NCI-H2171 treated with DMSO at 0.1 percent for 48 hours (cell line): ENCODE data around the gene PACRG.
A peak's percentile ranks its signal among the peaks of the same experiment; 100 is the strongest.

Source experiments
- DNase-seq: peaks from one replicate; lab custom pipeline; 2025; lab: John Stamatoyannopoulos, UW

PACRG gene

DNA sequence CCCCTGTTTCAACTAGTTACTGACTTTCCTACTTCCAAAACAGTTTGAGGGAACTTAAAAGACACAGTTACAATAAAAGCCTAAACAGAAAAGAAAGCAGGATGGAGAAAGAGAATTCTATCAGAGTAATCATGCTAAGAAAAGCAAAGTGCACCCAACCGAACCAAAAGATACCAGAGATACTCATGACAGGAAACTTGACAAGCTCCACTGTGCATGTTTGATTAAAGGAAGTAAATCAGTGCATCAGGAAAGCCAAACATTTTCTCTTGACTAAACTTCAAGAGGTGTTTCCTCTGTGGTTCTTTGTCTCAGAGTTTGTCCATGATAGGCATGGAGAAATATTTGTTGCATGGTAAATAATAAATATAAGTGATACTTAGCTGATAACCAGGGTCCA lies 138.9 kb downstream of the PACRG start:
- DNase-seq = no peak

DNA sequence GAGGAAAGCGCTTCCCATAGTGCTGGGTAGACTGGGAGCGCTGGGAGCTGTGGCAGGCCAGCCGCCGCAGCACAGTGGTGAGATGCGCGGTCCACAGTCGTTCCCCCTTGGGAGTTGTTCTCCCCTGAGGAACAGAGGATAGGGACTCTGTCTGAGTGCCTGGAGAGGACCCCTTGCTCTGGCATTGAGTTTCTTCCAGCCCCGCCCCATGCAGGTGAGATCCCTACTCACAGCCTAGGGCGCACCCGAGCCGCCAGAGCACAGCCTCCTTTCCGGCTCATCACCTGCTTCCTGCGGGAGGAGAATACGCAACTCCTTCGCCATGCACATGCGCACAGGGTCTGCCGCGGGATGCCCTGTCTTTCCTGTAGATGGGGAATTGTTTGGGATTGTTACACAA lies 140.6 kb downstream of the PACRG start:
- no peak for DNase-seq

DNA sequence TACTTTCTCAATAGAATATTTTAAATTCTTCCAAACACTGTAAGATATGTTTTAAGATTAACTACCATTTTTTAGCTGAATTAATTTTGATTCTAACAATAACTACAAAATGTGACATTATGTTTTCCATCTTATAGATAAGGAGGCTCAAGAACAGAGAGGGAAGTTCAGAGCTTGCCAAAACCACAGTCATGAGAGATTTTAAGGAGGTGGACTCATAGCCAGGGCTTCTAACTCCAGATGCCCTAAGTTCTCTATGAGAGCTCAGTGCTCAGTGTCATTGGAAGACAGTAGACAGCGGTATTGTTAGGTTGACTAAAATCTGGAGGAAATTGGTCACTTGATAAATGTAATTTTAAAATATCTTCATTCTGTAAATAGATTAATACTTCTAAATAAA lies 144.2 kb downstream of the PACRG start:
- no peak for DNase-seq

DNA sequence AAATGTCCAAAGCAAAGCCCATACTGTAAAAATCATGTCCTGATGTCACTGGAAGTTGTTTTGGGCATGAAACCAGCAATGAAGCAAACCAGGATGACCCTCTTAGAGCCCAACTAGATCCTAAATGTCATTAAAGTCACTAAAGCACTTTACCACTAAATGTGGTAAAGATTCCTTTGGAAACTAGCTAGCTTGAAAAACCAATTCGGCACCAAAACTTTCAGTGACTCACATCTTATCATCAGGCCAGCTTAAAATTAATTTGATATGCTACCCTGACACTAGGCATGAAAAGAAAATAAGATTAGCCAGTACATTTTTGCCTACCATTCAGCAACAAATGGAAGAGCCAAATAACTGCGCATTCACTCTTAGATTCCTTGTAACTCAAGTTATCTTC lies 145.8 kb downstream of the PACRG start:
- DNase-seq = no peak

DNA sequence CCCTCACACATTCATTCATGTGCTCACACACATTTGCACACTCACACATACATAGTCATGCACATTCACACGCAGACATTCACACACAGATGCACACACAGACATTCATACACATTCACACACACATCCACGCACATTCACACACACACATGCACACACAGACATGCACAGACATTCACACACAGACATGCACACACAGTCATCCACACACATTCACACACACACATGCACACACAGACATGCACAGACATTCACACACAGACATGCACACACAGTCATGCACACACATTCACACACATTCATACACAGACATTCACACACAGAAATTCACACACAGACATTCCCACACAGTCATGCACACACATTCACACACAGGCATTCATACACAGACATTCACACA lies 147.3 kb downstream of the PACRG start:
- DNase-seq = no peak

DNA sequence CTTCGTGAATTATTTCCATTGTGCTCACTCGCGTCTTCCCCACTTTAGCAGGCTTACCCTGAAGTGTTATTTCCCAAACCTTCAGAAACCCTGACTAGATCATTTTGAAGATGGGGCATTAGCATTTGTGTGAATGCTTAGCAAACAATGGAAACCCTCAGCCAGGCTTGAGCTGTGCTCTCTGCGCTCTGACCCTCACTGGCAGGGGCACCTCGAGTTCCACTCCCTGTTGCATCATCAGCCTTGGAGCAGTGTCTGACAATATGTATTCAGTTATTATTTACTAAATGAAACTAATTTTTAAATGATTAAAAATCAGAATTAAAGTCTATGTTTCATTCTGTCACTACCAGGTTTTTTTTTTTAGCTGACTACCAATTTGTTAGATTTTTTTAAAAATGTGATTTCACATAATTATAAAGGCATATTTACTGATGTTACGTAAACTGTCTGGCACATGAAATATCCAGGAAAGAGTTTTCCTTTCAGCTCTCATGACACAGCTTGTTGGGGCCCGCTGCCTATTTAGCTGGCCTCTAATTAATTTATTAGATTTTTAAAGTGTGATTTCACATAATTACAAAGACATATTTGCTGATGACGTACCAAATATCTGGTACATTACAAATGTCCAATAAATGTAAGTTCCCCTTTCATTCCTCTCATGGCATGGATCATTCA lies 155.2 kb downstream of the PACRG start:
- no peak for DNase-seq

DNA sequence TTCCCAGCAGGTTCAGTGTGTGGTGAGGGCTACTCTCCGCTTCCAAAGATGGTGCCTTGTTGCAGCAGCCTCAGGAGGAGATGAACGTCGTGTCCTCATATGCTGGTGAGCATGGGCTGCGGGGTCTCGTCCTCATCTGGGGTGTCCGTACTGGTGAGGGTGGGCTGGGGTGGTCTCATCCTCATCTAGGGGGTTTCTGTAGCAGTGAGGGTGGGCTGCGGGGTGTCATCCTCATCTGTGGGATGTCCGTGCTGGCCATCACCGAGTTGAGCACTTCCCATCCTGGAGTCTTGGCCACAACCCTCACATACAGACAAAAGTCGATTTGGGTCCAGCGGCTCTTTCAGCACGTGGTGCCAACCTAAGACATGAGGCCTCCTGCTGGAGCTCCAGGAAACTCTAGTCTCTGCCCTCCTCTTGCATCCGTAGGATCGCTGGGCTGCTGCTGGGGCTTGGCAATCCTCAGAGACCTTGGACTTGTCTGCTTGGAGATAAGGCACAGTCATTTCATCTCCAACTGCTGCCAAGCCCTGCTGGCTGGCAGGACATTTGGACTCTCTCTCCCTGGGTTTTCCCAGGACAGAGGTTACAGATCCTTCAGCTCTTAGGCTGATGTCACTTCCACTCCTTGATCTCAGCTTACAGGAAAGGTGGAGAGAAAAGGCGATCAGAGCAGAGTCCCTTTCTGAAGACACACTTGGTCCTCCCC lies 160.4 kb downstream of the PACRG start:
- no peak for DNase-seq

DNA sequence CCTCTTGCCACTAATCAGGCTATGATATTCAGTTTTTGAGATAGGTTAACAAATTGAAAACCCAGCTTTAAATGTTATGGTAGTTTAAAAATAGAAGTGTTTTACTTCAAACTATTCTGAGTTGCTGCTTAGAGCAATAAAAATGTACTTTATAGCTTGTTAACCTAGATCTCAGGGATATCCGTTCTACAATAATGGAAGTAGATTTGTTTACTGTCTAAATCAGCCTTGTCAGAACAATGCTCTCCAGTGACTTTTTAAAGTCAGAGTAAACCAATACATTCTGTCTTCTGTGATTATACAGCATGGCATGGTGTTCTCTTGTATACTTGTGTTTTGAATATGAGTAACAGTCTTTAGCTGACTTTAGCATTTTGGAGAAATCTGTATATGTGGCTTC lies 161.5 kb downstream of the PACRG start:
- DNase-seq = no peak

DNA sequence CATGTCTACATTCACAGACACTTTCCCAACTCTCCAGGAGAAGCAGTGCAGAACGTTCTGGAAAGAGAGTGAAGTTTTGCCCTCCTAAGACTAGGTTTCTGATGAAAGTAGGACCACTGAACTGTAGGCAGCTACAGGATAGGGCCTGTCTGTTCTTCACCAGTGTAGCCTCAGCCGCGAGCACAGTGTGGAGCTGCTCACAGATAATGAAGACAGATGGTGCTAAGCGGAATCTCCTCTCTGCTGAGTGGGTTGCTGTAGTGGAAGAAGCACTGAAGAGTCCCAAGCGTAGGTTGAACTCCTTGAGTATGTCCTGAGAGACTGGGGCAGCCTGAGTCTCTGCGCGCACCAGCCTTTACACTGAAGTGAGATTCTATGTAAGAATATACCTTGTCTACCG lies 170.2 kb downstream of the PACRG start:
- no peak for DNase-seq

DNA sequence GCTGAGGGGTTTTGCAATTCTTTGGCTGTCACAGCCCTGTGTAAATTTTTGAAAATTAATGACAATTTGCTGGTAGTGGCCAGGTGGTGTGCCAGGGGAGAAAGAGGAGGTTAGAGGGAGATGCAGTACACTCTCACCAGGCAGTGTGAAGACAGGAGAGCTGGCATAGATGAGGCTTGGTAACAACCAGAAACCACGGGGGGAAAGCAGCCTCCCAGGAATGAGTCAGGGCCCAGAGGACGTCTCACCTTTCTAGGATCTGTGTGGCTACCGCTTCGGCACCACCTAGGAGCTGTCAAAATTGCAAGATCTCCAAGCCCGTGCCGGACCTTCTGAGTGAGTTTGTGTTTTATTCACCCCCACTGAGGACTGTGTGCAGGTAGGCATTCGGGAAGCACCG lies 171.4 kb downstream of the PACRG start:
- DNase-seq = peak; percentile 41

DNA sequence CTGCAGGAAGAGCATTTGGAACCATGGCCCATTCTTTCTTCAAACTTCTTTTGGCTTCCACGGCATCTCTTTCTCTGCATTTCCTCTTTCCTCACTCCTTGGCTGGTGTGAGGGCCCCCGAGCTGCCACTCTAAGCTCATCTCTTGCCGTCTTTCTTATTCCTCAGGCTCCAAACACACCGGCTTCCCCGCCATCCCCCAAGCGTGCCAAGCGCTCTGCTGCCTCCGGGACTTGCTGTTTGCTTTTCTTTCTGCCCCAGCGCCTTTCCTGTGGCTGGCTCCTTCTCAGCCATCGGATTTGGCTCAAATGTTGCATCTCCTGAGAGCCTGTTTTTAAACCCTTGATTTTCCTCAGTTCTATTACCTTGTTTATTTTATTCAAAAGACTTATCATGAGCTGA lies 172.7 kb downstream of the PACRG start:
- DNase-seq = no peak

DNA sequence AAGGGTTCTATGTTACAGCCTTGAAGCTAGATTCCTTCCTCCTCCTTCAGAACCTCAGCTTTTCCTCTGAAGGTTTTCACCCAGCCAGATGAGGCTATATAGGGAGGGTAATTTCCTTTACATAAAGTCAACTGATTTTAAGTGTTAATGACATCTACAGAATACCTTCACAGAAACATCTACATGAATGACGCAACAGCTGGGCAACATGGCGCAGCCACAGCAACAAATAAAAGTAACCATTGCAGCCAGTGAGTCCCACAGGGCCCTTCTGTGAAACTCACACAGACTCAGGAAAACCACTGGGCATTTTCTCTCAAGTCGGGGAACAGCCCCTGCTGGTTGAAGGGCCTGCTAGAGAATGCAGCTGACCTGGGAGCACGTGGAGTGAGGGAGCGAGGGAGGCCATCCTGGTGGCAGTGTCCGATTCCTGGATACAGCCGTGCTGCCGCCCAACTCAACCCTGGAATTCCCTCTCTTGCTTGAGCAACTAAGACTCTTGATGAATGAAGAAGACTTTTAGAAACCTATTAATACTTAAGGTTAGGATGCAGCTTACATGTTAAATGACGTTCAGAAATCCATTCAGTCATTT lies 176.4 kb downstream of the PACRG start:
- no peak for DNase-seq

DNA sequence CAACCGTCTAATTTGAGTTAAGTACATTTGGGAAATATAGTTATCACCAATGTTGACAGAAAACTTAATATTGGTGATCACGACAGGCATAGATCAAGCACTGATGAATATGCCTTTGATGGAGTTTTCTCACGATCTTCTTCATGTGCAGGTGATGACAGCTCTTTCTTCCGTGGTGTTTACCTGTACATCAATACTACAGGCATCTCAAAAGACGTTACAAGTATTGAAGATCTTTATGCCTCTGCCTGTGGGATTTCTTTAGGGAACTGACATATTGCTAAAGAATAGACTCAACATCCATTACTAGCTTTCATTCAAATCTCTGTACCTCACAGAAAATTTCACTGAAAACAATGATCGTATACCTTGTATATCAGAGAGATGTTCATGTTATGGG lies 178.7 kb downstream of the PACRG start:
- no peak for DNase-seq

DNA sequence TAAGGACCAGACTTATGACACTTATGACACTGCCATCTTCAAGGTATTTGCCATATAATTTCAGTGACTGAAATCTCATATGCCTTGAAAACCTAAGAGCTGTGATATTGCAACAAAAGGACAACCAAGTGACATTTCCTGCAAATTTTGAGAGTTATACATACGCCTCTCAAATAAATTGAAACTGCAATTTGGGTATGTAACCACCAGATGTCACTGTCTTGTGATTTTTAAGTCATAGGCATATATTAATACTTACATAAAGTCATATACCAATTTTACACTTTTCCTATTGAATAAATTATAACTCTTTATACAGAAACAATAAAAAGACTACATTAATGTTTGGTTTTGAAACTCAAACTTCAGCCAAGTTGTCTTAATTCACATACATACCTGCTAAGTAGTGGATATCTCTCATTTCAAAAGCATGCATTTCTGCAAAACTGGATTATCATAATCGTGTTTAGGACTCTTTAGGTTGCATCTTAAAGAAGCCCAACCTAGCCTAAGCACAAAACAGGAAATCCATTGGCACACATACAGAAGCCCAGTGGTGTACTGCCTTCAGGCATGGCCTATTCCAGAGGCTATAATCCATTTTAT lies 180.2 kb downstream of the PACRG start:
- no peak for DNase-seq

DNA sequence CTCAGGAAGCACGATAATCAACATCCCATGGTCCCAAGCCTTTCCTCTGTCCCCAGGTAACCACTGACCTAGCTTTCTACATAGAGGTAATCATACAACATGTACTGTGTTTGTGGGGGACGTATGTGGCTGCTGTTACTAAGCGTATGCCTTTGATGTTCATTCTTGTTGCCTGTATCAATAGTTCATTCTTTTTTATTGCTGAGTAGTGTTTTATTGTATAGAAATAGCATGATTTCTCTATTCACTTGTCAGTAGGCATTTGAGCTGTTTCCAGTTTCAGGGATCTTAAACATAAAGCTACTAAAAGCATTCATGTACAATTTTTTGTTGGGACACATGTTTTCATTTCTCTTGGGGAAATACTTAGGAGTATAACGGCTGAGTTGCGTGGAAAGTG lies 185.4 kb downstream of the PACRG start:
- DNase-seq = no peak

DNA sequence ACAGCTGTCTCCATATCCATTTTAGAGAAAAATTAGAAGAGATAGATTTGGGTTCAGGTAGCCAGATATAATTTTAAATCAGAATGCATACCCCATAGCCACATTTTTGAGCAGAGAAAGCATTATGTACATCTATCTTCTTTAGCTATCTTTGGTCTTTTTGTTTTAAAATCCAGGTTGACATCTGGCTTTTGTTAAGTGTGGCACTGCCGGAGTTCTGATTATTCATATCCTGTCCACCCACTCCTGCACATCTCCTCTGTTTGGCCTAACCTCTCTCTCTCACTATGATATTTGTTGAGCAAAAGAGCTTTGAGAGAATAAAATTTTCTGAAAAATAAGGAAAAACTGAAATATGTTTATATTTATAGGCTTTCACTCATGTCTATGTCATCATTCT lies 189.7 kb downstream of the PACRG start:
- no peak for DNase-seq

DNA sequence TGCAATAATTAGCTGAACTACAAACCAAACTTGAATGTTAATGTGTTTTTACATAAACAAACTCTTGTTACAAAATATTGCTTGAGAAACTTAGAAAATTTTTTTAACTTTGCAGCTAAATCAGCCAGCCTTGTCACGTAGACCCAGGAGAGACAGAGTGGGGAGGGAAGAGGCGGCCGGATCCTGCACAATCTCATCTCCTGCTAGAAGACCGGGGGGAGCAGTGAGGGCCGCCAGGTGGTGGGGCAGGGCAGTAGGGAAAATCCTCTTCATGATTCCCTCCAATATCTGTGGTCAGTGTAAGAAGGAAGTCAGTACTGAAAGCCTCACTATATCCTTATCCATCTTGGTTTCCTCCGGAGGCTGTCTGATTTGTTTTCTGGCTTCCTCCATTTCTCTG lies 193.3 kb downstream of the PACRG start:
- DNase-seq = no peak

DNA sequence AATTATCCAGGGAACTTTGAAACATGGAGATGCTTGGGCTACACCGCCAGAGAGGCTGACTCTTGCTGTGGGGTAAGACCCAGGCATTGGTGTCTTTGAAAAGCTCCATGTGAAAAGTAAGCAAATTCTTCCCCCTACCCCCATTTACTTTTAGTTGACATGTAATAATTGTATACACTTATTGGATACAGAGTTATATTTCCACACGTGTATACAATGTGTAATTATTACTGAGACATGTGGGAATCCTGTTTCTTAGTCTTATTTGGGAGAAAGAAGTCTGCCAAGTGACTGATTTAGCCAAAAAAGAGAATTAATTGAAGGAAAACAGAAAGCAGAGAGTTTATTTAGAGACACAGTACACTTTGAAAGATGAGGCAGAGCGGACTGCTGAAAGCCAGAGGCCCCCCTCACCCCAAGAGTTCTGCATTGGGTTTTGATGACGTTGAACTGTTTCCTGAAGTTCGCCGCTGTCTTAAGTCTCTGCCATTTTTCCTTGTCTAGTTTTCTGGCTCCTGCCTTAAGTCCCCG lies 193.8 kb downstream of the PACRG start:
- no peak for DNase-seq

DNA sequence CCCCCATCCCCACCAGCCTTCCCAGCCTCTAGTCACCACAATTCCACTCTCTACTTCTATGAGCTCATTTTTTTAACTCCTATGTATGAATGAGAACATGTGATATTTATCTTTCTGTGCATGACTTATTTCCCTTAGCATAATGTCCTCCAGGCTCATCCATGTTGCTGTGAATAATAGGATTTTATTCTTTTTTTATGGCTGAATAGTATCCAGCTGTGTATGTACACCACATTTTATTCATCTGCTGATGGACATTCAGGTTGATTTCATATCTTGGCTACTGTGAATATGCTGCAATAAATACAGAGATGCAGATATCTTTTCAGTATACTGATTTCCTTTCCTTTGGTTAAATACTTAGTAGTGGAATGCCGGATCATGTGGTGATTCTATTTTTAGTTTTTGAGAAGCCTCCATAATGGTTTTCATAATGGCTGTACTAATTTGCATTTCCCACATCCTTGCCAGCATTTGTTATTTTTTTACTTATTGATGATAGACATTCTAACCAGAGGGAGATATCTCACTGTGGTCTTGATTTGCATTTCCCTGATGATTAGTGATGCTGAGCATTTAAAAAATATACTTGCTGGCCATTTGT lies 194.9 kb downstream of the PACRG start:
- DNase-seq = no peak

DNA sequence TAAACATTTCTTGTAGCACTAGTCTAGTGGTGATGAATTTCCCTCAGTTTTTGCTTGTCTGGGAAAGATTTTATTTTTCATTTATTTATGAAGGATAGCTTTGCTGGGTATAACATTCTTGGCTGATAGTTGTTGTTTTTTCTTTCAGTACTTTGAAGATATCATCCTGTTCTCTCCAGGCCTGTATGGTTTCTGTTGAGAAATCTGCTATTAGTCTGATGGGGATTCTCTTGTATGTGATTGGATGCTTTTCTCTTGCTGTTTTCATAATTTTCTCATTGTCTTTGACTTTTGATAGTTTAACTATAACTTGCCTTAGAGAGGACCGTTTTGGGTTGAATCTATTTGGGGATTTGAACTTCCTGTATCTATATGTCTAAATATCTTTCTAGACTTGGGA lies 207.1 kb downstream of the PACRG start:
- DNase-seq = no peak

DNA sequence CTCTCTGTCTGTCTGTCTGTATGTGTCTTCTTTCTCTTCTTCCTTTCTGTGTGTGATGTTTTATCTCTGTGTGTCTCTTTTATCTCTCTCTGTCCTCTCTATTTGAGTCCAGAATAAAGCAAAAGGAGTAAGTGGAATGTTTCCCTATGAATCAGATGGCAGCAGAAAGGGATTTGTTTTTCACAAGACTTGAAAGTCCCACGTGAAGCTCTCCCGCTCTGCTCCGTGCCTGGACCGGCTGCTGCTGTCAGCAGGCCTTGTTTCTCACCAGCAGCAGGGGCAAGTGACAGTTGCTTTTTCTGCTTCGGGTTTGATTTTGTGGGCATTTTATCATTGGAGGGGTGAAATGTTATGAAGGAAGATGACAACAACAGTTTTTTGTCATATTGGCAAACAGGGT lies 212.7 kb downstream of the PACRG start:
- DNase-seq = no peak

DNA sequence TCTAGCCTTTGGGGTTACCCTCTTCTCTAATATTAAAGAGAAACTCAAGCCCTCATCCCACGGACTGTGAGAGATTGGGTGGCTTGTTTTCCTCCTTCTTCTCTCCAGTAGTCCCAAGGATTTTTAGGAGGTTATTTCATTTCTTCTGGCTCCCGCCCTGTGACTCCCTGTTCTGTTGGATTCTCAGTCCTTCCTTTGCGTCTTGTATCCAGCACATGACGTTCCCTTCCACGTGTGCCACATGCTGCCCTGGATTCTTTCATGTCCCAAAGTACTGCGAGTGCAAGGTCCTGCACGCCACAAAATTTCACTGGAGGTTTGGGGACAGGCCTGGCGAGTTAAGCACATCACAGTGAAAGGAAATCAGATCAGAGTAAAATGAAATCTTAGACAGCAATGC lies 213.4 kb downstream of the PACRG start:
- DNase-seq = no peak

DNA sequence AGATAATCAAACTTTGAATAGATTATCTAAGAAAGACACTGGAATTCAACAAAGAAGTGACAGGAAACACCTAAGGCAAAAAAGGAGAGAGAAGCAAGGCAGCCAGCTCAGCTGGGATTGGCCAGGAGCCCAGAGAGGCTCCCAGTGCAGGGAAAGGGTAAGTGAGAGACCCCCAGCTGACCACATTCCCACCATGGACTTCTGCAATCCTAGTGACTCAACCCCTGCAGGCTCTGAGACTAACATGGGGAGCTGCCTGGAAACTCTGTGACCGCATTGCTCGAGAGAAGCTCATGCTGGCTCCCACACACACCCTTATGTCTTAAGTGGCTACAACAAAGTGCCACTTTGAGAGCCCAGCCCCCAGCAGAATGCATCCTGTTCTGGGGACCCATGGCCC lies 215.1 kb downstream of the PACRG start:
- no peak for DNase-seq
